CD14-positive monocyte (primary cell): ENCODE data around the gene SYNDIG1. TPM values are rescaled to one million over a fixed set of nuclear protein-coding genes. Genes with fewer than 3 reads are reported as not detected.

Source experiments
- DNase-seq, 3 donors: peaks; one replicate each; pipeline ENCODE4 v3.0.0-alpha.2; 2011 to 2022
- H2AFZ ChIP-seq: 2 replicates; pipeline ENCODE4 v1.6.0; 2012; ENCODE audit warnings: mild to moderate bottlenecking, low read depth, low read length, inconsistent platforms; ENCODE audit not compliant: insufficient read depth, poor library complexity, severe bottlenecking
- H3K27ac ChIP-seq, 2 donors: 1 replicate in 1 of 2; 2 replicates in 1 of 2; pipeline ENCODE4 v1.5.1; 2012 to 2013; ENCODE audit warnings: low read length in 2 of 2, control low read depth in 1 of 2, inconsistent platforms in 1 of 2, low read depth in 1 of 2, mild to moderate bottlenecking in 1 of 2
- H3K27me3 ChIP-seq, 2 donors: one replicate each; pipeline versions ENCODE4 v1.6.0 to v1.6.1; 2011 to 2013; ENCODE audit warnings: low read length in 2 of 2; ENCODE audit not compliant: control insufficient read depth in 2 of 2, insufficient read depth in 2 of 2
- H3K36me3 ChIP-seq, 2 donors: replicated peaks in 1 of 2; 1 replicate in 1 of 2; 2 replicates in 1 of 2; pipeline versions ENCODE4 v1.5.1 to v1.6.1; 2012 to 2013; ENCODE audit warnings: low read length in 2 of 2, control low read depth in 1 of 2, inconsistent platforms in 1 of 2, mild to moderate bottlenecking in 1 of 2; ENCODE audit not compliant: insufficient read depth in 2 of 2, control insufficient read depth in 1 of 2
- H3K4me1 ChIP-seq, 2 donors: 1 replicate in 1 of 2; 2 replicates in 1 of 2; pipeline versions ENCODE4 v1.5.1 to v1.6.1; 2012 to 2013; ENCODE audit warnings: low read length in 2 of 2, control low read depth in 1 of 2, inconsistent platforms in 1 of 2, mild to moderate bottlenecking in 1 of 2, moderate library complexity in 1 of 2; ENCODE audit not compliant: insufficient read depth in 2 of 2, control insufficient read depth in 1 of 2
- H3K4me2 ChIP-seq: replicated peaks from 2 replicates; pipeline ENCODE3; 2012; ENCODE audit warnings: low read length, moderate library complexity, mild to moderate bottlenecking; ENCODE audit not compliant: poor library complexity, severe bottlenecking; ENCODE audit errors: extremely low read depth
- H3K4me3 ChIP-seq, 3 experiments: fragments of 200-600 bp in 1 of 3; sonication (generic) in 1 of 3; replicated peaks in 1 of 3; 1 replicate in 2 of 3; 2 replicates in 1 of 3; pipeline ENCODE4 v1.5.1; 2011 to 2013; ENCODE audit warnings: low read length in 3 of 3, mild to moderate bottlenecking in 3 of 3, control low read depth in 2 of 3, low read depth in 2 of 3, inconsistent platforms in 1 of 3, moderate library complexity in 1 of 3
- H3K79me2 ChIP-seq: 2 replicates; pipeline ENCODE4 v1.6.0; 2012; ENCODE audit warnings: mild to moderate bottlenecking, control low read depth, inconsistent platforms, low read length, moderate library complexity; ENCODE audit not compliant: insufficient read depth
- H3K9ac ChIP-seq: 2 replicates; pipeline ENCODE4 v1.6.0; 2017; ENCODE audit warnings: low read length, mild to moderate bottlenecking; ENCODE audit not compliant: insufficient read depth, poor library complexity, severe bottlenecking
- H3K9me3 ChIP-seq, 2 donors: replicated peaks in 1 of 2; 1 replicate in 1 of 2; 2 replicates in 1 of 2; pipeline versions ENCODE4 v1.5.1 to v1.6.1; 2012 to 2013; ENCODE audit warnings: low read length in 2 of 2, control low read depth in 1 of 2; ENCODE audit not compliant: control insufficient read depth in 1 of 2, insufficient read depth in 1 of 2
- H4K20me1 ChIP-seq: 2 replicates; pipeline ENCODE4 v1.6.0; 2012; ENCODE audit warnings: mild to moderate bottlenecking, low read length, control low read depth, moderate library complexity; ENCODE audit not compliant: insufficient read depth
- H3K27ac Mint-ChIP-seq, 7 donors: one replicate each; pipeline ENCODE4 v1.8.0; 2020; ENCODE audit warnings: mild to moderate bottlenecking in 7 of 7, mixed read lengths in 7 of 7, moderate library complexity in 6 of 7, inconsistent platforms in 2 of 7
- H3K27me3 Mint-ChIP-seq, 3 donors: one replicate each; pipeline ENCODE4 v1.8.0; 2021 to 2022; ENCODE audit warnings: low read depth in 3 of 3, mild to moderate bottlenecking in 3 of 3, mixed read lengths in 3 of 3, moderate library complexity in 3 of 3, inconsistent platforms in 1 of 3
- H3K36me3 Mint-ChIP-seq, 2 donors: one replicate each; pipeline ENCODE4 v1.8.0; 2020; ENCODE audit warnings: mixed read lengths in 2 of 2, inconsistent platforms in 1 of 2, mild to moderate bottlenecking in 1 of 2
- H3K4me1 Mint-ChIP-seq: one replicate; pipeline ENCODE4 v1.8.0; 2020; ENCODE audit warnings: mild to moderate bottlenecking, mixed read lengths
- H3K4me3 Mint-ChIP-seq, 2 donors: one replicate each; pipeline ENCODE4 v1.8.0; 2020; ENCODE audit warnings: mild to moderate bottlenecking in 2 of 2, mixed read lengths in 2 of 2, moderate library complexity in 1 of 2
- H3K9me3 Mint-ChIP-seq, 7 donors: one replicate each; pipeline ENCODE4 v1.8.0; 2020 to 2022; ENCODE audit warnings: mixed read lengths in 7 of 7, mild to moderate bottlenecking in 6 of 7, moderate library complexity in 6 of 7, inconsistent platforms in 2 of 7
- WGBS: methylation state at CpG from one replicate; pipeline ENCODE4 v1.1.5; 2013; ENCODE audit warnings: missing lambda C conversion rate; ENCODE audit not compliant: insufficient coverage; 5-methylcytosine and 5-hydroxymethylcytosine counted together
- intact Hi-C, 2 donors: fragments of 100-400 bp; cut with micrococcal nuclease; formaldehyde crosslinking; loops; one replicate each; pipeline versions ENCODE4 v1.15.0 to v1.15.1; 2023
- polyA plus RNA-seq, 3 donors: library from polyadenylated mRNA; depleted of rRNA in 1 of 3; unstranded in 2 of 3; stranded (reverse) in 1 of 3; fragments of 300-500 nt in 2 of 3; fragments of >200 nt in 1 of 3; fragmentation: Illumina TruSeq in 2 of 3; gene quantifications; 1 replicate in 2 of 3; 2 replicates in 1 of 3; pipeline ENCODE4 v1.2.3, GENCODE V29; 2012 to 2021
- TF ChIP-seq, protein P1 (sequence below): fragments of 200-600 bp; IDR thresholded peaks from one replicate; pipeline ENCODE4 v1.8.0; 2022; ENCODE audit warnings: antibody characterized with exemption, mild to moderate bottlenecking

Gene SYNDIG1
- polyA plus RNA-seq, 3 donors = not detected

DNA sequence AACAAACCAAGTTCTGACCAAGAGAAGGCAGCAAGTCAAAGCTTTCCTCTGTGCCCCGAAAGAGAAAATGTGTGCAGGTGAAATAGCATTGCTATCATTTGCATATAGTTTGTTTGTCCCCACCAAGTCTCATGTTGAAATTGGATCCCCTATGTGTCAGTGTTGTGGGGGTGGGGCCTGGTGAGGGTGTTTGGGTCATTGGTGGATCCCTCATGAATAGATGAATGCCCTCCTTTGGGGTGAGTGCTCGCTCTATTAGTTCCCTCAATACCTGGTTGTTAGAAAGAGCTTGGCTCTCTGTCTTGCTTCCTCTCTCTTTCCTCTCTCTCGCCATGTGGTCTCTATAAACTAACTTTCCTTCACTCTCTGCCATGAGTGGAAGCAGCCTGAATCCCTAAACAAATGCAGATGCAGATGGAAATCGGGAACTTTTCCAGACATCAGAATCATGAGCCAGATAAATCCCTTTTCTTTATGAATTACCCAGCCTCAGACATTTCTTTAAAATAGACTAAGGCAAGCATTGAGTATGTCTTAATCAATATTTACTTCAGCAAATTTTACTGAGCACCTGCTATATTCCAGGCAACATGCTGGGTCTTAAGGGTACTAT is 43.8 kb upstream of the SYNDIG1 start:
- Mint-ChIP-seq H3K27me3 (peaks cover 1 to 4% (median 2%) of the 10 kb centered on the region in 3 donors), H3K4me3 (no peak overlapping the region), H3K36me3 (no peaks in the 10 kb centered on the region), H3K9me3 (peaks cover 0 to 2% (median 0%) of the 10 kb centered on the region in 7 donors), H3K4me1 (no peaks in the 10 kb centered on the region), H3K27ac (no peak overlapping the region)
- intact Hi-C loops = no loop called here
- Histone ChIP-seq H3K9me3 (no peaks in the 10 kb centered on the region), H3K27ac (no peak overlapping the region), H3K4me3 (no peak overlapping the region), H3K4me1 (no peaks in the 10 kb centered on the region), H3K9ac (no peak overlapping the region), H3K4me2 (no peak overlapping the region), H2AFZ (no peak overlapping the region), H4K20me1 (no peaks in the 10 kb centered on the region), H3K79me2 (no peaks in the 10 kb centered on the region), H3K27me3 (no peaks in the 10 kb centered on the region), H3K36me3 (no peaks in the 10 kb centered on the region)
- TF ChIP-seq, protein P1, sequence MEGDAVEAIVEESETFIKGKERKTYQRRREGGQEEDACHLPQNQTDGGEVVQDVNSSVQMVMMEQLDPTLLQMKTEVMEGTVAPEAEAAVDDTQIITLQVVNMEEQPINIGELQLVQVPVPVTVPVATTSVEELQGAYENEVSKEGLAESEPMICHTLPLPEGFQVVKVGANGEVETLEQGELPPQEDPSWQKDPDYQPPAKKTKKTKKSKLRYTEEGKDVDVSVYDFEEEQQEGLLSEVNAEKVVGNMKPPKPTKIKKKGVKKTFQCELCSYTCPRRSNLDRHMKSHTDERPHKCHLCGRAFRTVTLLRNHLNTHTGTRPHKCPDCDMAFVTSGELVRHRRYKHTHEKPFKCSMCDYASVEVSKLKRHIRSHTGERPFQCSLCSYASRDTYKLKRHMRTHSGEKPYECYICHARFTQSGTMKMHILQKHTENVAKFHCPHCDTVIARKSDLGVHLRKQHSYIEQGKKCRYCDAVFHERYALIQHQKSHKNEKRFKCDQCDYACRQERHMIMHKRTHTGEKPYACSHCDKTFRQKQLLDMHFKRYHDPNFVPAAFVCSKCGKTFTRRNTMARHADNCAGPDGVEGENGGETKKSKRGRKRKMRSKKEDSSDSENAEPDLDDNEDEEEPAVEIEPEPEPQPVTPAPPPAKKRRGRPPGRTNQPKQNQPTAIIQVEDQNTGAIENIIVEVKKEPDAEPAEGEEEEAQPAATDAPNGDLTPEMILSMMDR = no peak
- WGBS = 94% methylated on average over 3 of the region's 4 CpGs
- DNase-seq = no peak

DNA sequence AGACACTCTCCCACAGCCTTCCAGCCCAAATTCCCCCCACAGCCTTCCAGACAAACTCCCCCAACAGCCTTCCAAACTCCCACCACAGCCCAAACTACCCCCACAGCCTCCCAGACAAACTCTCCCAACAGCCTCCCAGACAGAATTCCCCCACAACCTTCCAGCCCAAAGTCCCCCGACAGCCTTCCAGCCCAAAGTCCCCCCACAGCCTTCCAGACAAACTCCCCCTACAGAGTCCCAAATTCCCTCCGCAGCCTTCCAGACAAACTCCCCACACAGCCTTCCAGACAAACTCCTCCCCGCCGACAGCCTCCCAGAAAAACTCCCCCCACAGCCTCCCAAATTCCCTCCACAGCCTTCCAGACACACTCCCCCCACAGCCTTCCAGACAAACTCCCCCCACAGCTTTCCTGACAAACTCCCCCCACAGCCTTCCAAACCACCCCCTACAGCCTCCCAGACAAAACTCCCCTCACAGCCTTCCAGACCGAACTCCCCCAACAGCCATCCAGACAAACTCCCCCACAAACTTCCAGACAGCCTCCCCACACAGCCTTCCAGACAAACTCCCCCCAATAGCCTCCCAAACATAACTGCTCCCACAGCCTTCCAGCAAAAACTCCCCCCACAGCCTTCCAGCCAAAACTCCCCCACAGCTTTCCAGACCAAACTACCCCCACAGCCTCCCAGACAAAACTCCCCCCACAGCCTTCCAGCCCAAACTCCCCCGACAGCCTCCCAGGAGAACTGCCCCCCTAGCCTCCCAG is 38.0 kb upstream of the SYNDIG1 start:
- Histone ChIP-seq H3K9ac (no peak overlapping the region), H2AFZ (no peak overlapping the region), H3K4me1 (no peaks in the 10 kb centered on the region), H3K79me2 (no peaks in the 10 kb centered on the region), H3K9me3 (no peaks in the 10 kb centered on the region), H3K4me2 (no peak overlapping the region), H3K36me3 (no peaks in the 10 kb centered on the region), H3K27ac (no peak overlapping the region), H3K4me3 (no peak overlapping the region), H4K20me1 (no peaks in the 10 kb centered on the region), H3K27me3 (no peaks in the 10 kb centered on the region)
- Mint-ChIP-seq H3K27ac (no peak overlapping the region), H3K36me3 (no peaks in the 10 kb centered on the region), H3K4me1 (no peaks in the 10 kb centered on the region), H3K27me3 (peaks cover 2 to 9% (median 9%) of the 10 kb centered on the region in 3 donors), H3K9me3 (no peaks in the 10 kb centered on the region), H3K4me3 (no peak overlapping the region)
- no peak for DNase-seq
- WGBS = 80% methylated on average over 6 of the region's 6 CpGs
- intact Hi-C loops = no loop called here
- TF ChIP-seq, protein P1 = no peak
